ENCODE data around the gene DNAH17. TPM values are rescaled to one million over a fixed set of nuclear protein-coding genes. Genes with fewer than 3 reads are reported as not detected.
"Not testable (repeated sequence)": the region's sequence is repeated elsewhere in the genome, so short reads cannot be mapped to it uniquely, and the experiment has no call there.

The DNAH17 gene
- polyA plus RNA-seq, 1 donor = 3.3 TPM

- DNase-seq = no peak
Observed at GRCh38 chr17:78522031-78522809, 55.0 kb downstream of the DNAH17 start.

- DNase-seq = no peak
Observed at GRCh38 chr17:78517421-78517820, 59.8 kb downstream of the DNAH17 start.

DNA sequence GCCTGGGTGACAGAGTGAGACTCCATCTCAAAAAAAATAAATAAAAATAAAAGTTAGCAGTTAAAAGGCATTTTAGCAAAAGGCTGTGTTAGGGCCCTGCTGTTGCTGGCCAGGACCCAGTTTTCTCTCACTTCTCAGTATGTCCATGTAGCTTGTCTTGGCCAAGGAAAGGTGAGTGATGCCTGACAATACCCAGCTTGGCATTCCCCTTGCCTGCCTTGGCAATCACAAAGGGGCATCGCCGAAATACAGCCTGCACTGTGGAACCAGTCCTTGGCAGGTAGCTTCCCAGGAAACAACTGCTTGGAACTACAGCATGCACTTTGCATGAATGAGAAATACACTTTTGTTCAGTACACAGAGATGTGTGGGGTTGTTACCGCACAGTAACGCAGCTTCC is 61.7 kb downstream of the DNAH17 start:
- no peak for DNase-seq

- no peak for DNase-seq
Observed at GRCh38 chr17:78514521-78514920, 62.7 kb downstream of the DNAH17 start.

DNA sequence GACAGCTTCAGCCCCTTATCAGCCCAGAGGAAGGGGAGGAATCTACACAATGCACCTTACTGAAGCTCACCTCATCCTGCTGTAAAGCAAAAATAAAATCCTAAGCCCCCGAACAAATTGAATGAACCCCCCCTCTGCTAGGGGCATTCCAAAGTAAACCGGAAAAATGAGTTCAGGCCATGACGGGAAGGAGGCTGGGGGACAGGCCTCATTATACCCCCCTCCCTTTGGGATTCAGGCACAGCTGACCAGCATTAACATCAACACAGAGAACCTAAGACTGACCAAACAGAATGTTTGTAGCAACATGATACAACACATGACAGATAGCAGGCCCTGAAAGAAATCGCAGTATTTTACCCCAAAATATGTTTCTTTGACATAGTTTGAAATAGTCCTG is 64.2 kb downstream of the DNAH17 start:
- no peak for DNase-seq

- no peak for DNase-seq
Observed at GRCh38 chr17:78510141-78511075, 66.8 kb downstream of the DNAH17 start.

DNA sequence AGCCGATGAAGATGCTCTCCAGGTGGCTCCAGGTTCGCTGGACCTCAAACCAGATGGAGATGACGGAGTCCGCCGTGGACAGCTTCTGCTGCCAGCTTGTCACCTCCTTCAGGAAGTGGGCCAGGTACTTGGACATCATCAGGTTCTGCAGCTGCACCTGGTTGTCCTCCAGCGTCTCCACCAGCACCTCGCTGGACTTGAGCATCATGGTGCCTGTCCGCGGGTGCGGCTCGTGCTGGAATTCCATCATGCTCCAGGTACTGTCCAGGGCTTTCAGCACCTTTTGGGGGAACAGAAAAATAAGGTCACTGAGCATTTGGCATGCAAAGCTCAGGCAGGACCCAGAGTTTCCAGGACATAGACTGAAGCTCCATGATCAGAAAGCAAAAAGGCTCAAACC is 69.7 kb downstream of the DNAH17 start:
- DNase-seq = no peak

- no peak for DNase-seq
Observed at GRCh38 chr17:78506454-78507309, 70.5 kb downstream of the DNAH17 start.

DNA sequence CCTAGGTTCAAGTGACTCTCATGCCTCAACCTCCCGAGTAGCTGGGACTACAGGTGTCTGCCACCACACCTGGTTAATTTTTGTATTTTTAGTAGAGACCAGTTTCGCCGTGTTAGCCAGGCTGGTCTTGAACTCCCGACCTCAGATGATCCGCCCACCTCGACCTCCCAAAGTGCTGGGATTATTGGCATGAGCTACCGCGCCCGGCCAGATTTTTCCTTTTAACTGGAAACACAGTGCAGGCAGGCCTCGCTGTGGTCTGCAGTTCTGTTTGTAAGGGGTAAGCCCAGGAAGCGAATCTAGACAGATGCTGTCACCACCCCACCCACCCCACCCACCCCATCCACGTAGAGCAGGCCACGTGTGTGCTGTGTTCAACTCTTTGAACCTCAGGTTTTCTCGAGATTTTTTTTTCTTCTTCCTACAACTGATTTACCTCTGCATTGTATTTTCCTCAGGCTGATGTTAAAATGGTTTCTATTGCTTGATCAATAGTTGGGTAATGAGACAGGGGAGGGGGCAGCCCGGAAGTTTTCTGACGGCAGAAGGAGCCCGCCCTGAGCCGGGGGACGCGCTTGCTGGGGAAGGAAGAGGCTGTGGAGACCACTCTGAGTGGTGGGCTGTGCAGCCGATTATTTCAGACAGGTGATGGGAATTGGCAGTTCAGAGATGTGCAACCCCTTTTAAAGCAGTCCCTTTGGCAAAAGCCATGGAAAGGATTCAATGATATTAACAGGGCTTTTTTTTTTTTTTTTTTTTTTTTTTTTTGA is 72.9 kb downstream of the DNAH17 start:
- no peak for DNase-seq

GRCh38 chr17:78503388-78503787 is 73.8 kb downstream of the DNAH17 start:
- DNase-seq = not testable (repeated sequence)

DNA sequence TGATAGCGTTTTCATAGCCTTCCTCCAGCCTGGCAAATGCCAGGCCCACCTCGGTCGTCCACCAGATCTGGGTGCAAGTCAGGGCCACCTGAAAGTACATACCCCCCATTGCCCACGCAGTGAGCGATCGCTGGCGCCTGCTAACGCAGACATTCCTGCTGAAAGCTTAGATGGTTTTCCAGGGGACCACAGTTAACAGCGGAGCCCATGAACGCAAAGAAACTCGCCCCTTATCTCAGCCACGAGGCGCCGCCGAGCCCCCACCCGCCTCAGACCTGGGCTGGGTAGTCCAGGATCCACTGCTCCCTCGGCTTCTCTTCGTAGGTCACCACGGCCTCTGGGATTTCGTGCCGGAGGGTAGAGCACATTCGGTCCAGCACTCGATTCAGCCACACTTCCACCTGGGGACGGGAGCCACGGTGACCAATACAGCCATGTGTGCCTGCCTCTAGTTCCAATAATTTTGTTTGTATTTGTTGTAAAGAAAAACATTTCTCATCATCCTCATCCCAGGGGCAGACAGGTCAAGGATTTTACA is 74.5 kb downstream of the DNAH17 start:
- no peak for DNase-seq

GRCh38 chr17:78501241-78502036 is 75.8 kb downstream of the DNAH17 start:
- no peak for DNase-seq

DNA sequence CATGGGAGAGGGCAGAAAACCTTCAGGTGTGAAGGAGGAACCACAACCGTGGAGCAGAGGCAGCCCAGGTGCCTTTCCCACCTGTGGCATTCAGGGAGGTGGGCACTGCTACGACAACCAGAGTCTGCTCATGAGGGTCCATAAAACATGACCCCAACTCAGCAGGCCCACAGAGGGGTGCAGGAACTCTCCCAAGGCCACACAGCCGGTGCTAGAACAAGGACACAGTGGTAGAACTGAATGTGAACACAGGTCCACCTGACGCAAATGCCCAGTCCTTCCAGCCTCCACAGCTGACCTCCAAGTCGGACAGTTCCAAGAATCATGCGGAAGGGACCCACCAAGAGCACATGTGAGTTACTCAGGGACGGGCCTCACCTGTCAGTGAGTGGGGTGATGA is 76.4 kb downstream of the DNAH17 start:
- no peak for DNase-seq

DNA sequence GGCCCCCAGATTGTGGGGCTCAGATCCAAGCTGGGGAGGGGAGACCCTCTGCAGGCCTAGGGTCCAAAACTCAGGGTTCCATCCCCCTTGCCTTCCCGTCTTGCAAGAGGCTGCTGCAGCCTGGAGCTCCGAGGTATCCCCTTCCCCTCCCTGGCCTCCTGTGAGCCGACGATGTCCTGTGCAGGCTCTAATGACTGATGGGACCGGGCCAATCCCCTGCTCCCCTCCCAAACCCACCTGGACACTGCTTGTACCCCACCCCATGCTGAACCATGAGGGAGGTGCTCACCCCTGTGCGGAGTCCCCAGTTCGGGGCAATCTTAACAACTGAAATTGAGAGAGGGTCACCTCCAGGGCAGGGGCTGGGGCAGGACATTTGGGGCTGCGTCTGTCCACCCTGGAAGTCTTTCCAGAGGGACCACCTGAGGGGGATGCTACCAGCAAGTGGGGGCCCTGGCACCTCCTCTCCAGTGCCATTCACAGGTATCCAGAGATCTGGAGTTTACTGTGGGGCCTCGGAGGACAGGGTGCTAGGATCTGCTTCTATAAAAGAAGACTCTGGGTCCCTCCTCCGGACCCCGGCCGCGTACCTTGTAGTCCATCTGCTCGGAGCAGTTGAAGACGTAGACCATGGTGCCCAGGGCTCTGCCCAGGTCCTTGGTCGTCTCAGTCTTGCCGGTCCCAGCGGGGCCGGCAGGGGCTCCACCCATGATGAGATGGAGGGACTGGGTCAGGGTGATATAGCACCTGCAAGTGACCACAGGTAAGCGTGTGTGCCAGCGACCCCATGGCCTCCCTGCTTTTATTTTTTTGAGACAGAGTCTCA is 77.3 kb downstream of the DNAH17 start:
- no peak for DNase-seq

DNA sequence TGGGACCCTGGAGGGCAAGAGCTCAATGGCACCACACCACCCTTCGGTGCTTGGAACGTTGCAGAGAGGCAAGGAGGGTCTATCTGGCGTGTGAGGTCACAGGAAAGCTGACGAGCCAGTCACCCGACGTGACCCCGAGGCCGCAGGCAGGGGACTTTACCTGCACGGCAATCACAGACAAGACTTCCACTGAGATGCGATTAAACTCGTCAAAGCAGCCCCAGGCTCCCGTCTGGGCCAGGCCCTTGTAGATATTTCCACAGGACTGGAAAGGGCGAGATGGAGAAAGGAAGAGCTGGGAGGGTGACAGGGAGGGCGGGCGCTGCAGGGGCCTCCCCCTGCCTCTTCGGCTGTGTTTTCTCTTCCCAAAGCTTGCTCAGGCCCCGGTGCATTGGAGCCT is 78.3 kb downstream of the DNAH17 start:
- DNase-seq = peak; percentile 26

DNA sequence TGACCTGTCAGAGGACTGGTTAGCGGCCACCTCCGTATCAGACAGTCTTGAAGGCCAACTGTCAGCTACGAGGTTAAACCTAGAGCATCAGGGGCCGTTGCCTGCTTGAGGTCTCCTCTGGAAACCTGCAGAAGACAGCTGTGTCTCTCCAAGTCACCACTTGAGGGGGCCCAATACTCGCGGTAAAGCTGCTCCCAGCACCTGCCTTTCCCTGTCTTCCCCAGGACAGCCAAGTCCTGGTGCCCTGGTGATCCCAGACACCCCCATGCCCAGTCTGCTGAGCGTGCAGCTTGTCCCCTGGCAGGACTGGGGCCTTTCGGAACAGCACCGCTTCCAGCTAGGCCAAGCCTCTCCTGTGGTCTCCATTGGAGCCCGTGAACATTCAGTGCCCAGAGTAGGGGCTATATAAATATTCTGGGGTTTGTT is 80.1 kb downstream of the DNAH17 start:
- DNase-seq = peak; percentile 73

DNA sequence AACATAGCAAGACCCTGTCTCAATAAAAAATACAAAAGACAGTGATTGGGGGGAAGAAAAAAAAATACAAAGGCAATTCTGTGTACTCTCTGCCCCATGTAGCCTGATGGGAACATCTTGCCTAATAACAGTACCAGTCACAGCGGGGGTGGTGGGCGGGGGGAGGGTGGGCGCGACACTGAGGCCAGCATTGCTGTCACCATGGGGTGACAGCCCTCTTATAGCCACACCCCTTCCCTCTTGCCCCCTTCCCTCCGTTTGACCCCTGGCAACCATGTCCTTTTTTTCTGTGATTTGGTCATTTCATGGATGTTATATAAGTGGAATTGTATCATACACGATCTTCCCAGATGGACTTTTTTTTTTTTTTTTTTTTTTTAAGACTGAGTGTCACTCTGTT is 80.9 kb downstream of the DNAH17 start:
- no peak for DNase-seq

GRCh38 chr17:78495634-78496033 is 81.6 kb downstream of the DNAH17 start:
- no peak for DNase-seq

- DNase-seq = no peak
Observed at GRCh38 chr17:78494696-78495330, 82.4 kb downstream of the DNAH17 start.

All from hindlimb muscle (tissue), 1 donor.